Measurements from ENCODE around the gene OR56B4. TPM values are rescaled to one million over a fixed set of nuclear protein-coding genes. Genes with fewer than 3 reads are reported as not detected.

The OR56B4 gene
- total and polyA plus RNA-seq, 2 of the 13 experiments (the other 11 are each of a cell fraction or from before 2014, with no cell fraction given): not detected

DNA sequence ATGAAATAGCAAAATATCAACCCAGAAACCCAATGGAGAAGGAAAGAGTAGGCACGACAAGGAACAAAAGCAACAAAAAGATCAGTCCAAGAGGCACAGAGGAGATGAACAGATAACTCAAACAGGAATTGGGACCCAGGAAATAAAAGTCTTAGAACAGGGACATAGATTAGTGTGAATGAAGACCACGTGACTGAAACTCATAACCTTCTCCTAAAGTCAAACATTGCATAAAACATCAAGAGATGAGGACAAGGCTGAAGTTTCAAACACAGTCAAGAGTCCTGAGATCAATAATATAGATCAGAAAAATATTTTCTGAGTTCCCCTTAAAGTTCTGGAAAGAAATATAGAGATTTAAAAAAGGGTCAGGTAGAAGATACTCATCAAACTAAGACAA is 24.4 kb upstream of the OR56B4 start:
- ATAC-seq: no peak
- peak; percentile 53; the same call in 1 of the 2 replicates for TF ChIP-seq RAD51 (IDR thresholded peaks at IDR 0.05; ENCODE audit: borderline replicate concordance)
- TF ChIP-seq, protein P1, sequence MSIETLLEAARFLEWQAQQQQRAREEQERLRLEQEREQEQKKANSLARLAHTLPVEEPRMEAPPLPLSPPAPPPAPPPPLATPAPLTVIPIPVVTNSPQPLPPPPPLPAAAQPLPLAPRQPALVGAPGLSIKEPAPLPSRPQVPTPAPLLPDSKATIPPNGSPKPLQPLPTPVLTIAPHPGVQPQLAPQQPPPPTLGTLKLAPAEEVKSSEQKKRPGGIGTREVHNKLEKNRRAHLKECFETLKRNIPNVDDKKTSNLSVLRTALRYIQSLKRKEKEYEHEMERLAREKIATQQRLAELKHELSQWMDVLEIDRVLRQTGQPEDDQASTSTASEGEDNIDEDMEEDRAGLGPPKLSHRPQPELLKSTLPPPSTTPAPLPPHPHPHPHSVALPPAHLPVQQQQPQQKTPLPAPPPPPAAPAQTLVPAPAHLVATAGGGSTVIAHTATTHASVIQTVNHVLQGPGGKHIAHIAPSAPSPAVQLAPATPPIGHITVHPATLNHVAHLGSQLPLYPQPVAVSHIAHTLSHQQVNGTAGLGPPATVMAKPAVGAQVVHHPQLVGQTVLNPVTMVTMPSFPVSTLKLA (IDR thresholded peaks at IDR 0.05): no peak
- H3K4me1 ChIP-seq (ENCODE audit: insufficient read depth, low read length): no peaks in the 10 kb centered on the region
- no peak overlapping the region for H3K9ac ChIP-seq (ENCODE audit: insufficient read depth, low read depth, low read length)
- WGBS (ENCODE audit: low lambda C conversion rate): 0% methylated on average over 2 of the region's 2 CpGs
- no peaks in the 10 kb centered on the region for H3K79me2 ChIP-seq (ENCODE audit: insufficient read depth, low read length)
- in situ Hi-C loops (cut with HindIII; ENCODE audit: extremely low pct_ligation_motif_present, low pct_unique_long_range_greater_than_20kb) (no loop called here), intact Hi-C loops (cut with micrococcal nuclease; ENCODE audit: unreplicated experiment) (no loop called here)
- no peaks in the 10 kb centered on the region for H4K20me1 ChIP-seq (ENCODE audit: insufficient read depth, low read length)
- no peak overlapping the region for H3K27ac ChIP-seq (ENCODE audit: extremely low read length, insufficient read depth, low read length)
- no peak overlapping the region for H3K4me2 ChIP-seq (ENCODE audit: low read depth, low read length)
- no peak overlapping the region for H2AFZ ChIP-seq (ENCODE audit: low read length)
- H3K9me3 ChIP-seq (ENCODE audit: low read length): no peaks in the 10 kb centered on the region
- DNase-seq (ENCODE audit: low spot score): no peak
- ChIA-PET POLR2A (no interaction called here), CTCF (ENCODE audit: low intra/inter-chr PET ratio, low total read pairs) (no interaction called here)
- H3K36me3 ChIP-seq (replicated peaks in 1 of 2; ENCODE audit: control insufficient read depth in 1 of 2, insufficient read depth in 2 of 2, low read length in 2 of 2): no peaks in the 10 kb centered on the region
- no peaks in the 10 kb centered on the region; a peak in 1 of 5 replicates for H3K27me3 ChIP-seq (ENCODE audit: control insufficient read depth in 1 of 2, insufficient read depth in 2 of 2, low read length in 2 of 2)
- no peak overlapping the region for H3K4me3 ChIP-seq (replicated peaks in 1 of 3; ENCODE audit: insufficient read depth in 1 of 3, low read depth in 2 of 3, low read length in 3 of 3)
- BruUV-seq (replicated peaks): no TSS peak
- FAIRE-seq: no peak

DNA sequence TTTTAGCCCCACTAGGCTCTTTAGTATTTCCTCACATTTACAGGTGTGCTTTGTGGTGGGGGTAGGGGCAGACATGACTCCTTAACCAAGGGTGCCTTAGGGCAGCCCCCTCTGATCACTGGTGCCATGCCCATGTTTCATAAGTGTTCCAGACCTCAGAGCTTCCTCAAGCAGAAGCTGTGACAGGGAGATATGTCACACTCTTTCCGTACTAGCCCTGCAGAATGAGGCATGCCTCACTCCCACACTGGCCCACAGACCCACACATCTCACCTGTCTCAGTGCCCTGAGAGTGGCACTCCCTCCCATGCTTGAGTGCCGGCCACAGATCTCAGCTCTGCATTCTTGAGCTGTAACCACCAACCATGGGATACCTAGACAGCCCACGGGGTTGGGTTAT is 22.9 kb upstream of the OR56B4 start:
- DNase-seq (ENCODE audit: low spot score) (no peak), ATAC-seq (no peak), FAIRE-seq (no peak)
- H3K9ac ChIP-seq (ENCODE audit: insufficient read depth, low read depth, low read length): no peak overlapping the region
- H4K20me1 ChIP-seq (ENCODE audit: insufficient read depth, low read length): no peaks in the 10 kb centered on the region
- intact Hi-C loops (cut with micrococcal nuclease; ENCODE audit: unreplicated experiment): no loop called here
- BruUV-seq (replicated peaks): no TSS peak
- POLR2A ChIA-PET: no interaction called here
- H2AFZ ChIP-seq (ENCODE audit: low read length): no peak overlapping the region
- WGBS (ENCODE audit: low lambda C conversion rate): 0% methylated on average over 3 of the region's 3 CpGs
- no peaks in the 10 kb centered on the region for H3K79me2 ChIP-seq (ENCODE audit: insufficient read depth, low read length)
- no peaks in the 10 kb centered on the region for H3K36me3 ChIP-seq (replicated peaks in 1 of 2; ENCODE audit: control insufficient read depth in 1 of 2, insufficient read depth in 2 of 2, low read length in 2 of 2)
- no peak overlapping the region for H3K4me3 ChIP-seq (replicated peaks in 1 of 3; ENCODE audit: insufficient read depth in 1 of 3, low read depth in 2 of 3, low read length in 3 of 3)
- CTCF ChIA-PET (ENCODE audit: low intra/inter-chr PET ratio, low total read pairs): no interaction called here
- no peaks in the 10 kb centered on the region; a peak in 1 of 5 replicates for H3K27me3 ChIP-seq (ENCODE audit: control insufficient read depth in 1 of 2, insufficient read depth in 2 of 2, low read length in 2 of 2)
- no peak overlapping the region for H3K4me2 ChIP-seq (ENCODE audit: low read depth, low read length)
- in situ Hi-C loops (cut with HindIII; ENCODE audit: extremely low pct_ligation_motif_present, low pct_unique_long_range_greater_than_20kb): no loop called here
- H3K27ac ChIP-seq (ENCODE audit: extremely low read length, insufficient read depth, low read length): no peak overlapping the region
- no peaks in the 10 kb centered on the region for H3K9me3 ChIP-seq (ENCODE audit: low read length)
- H3K4me1 ChIP-seq (ENCODE audit: insufficient read depth, low read length): no peaks in the 10 kb centered on the region
- TF ChIP-seq KLF13 (CRISPR knock-in tag; IDR thresholded peaks at IDR 0.05) (no peak), ZNF605 (CRISPR knock-in tag; IDR thresholded peaks at IDR 0.05) (no peak), SP140L (CRISPR knock-in tag; IDR thresholded peaks at IDR 0.05; ENCODE audit: borderline replicate concordance) (no peak), SP4 (CRISPR knock-in tag; IDR thresholded peaks at IDR 0.05) (no peak), HHEX (CRISPR knock-in tag; IDR thresholded peaks at IDR 0.05) (no peak), HES4 (CRISPR knock-in tag; IDR thresholded peaks at IDR 0.05; ENCODE audit: borderline replicate concordance) (no peak), HDAC6 (IDR thresholded peaks at IDR 0.05; ENCODE audit: low read depth, low read length) (no peak), ZNF337 (CRISPR knock-in tag; IDR thresholded peaks at IDR 0.05; ENCODE audit: borderline replicate concordance, low read depth) (no peak), YEATS4 (CRISPR knock-in tag; IDR thresholded peaks at IDR 0.05; ENCODE audit: borderline replicate concordance) (no peak), ZNF773 (CRISPR knock-in tag; IDR thresholded peaks at IDR 0.05; ENCODE audit: borderline replicate concordance) (no peak)
- TF ChIP-seq, protein P2, sequence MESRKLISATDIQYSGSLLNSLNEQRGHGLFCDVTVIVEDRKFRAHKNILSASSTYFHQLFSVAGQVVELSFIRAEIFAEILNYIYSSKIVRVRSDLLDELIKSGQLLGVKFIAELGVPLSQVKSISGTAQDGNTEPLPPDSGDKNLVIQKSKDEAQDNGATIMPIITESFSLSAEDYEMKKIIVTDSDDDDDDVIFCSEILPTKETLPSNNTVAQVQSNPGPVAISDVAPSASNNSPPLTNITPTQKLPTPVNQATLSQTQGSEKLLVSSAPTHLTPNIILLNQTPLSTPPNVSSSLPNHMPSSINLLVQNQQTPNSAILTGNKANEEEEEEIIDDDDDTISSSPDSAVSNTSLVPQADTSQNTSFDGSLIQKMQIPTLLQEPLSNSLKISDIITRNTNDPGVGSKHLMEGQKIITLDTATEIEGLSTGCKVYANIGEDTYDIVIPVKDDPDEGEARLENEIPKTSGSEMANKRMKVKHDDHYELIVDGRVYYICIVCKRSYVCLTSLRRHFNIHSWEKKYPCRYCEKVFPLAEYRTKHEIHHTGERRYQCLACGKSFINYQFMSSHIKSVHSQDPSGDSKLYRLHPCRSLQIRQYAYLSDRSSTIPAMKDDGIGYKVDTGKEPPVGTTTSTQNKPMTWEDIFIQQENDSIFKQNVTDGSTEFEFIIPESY (CRISPR knock-in tag; IDR thresholded peaks at IDR 0.05): no peak
- TF ChIP-seq, protein P3, sequence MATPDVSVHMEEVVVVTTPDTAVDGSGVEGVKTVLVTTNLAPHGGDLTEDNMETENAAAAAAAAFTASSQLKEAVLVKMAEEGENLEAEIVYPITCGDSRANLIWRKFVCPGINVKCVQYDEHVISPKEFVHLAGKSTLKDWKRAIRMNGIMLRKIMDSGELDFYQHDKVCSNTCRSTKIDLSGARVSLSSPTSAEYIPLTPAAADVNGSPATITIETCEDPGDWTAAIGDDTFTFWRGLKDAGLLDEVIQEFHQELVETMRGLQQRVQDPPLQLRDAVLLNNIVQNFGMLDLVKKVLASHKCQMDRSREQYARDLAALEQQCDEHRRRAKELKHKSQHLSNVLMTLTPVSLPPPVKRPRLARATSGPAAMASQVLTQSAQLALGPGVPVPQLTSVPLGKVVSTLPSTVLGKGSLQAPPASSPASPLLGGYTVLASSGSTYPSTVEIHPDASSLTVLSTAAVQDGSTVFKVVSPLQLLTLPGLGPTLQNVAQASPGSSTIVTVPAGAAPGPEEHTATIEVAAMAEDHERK (CRISPR knock-in tag; IDR thresholded peaks at IDR 0.05; ENCODE audit: low read depth): no peak
